Nephron (organoid): Measurements from ENCODE around the gene GRM8.

Experiments
- H3K27ac Mint-ChIP-seq, 3 experiments: 2 replicates each; pipeline ENCODE4 v1.8.0; 2020; ENCODE audit warnings: mixed read lengths in 3 of 3, mild to moderate bottlenecking in 2 of 3, moderate library complexity in 1 of 3
- H3K27me3 Mint-ChIP-seq: 2 replicates; pipeline ENCODE4 v1.8.0; 2021; ENCODE audit warnings: low read depth, mild to moderate bottlenecking, moderate library complexity, mixed read lengths
- H3K36me3 Mint-ChIP-seq: 2 replicates; pipeline ENCODE4 v1.8.0; 2020; ENCODE audit warnings: low read depth, mixed read lengths
- H3K4me1 Mint-ChIP-seq: 2 replicates; pipeline ENCODE4 v1.8.0; 2020; ENCODE audit warnings: mixed read lengths
- H3K4me3 Mint-ChIP-seq, 3 experiments: 2 replicates each; pipeline ENCODE4 v1.8.0; 2020; ENCODE audit warnings: mild to moderate bottlenecking in 3 of 3, mixed read lengths in 3 of 3, moderate library complexity in 2 of 3
- H3K9me3 Mint-ChIP-seq: 2 replicates; pipeline ENCODE4 v1.8.0; 2020; ENCODE audit warnings: mixed read lengths
- TF ChIP-seq, protein P1 (sequence below), 3 experiments: fragments of 200-600 bp; sonication (generic); IDR thresholded peaks; one replicate each; pipeline ENCODE4 v1.5.0; 2021; ENCODE audit warnings: antibody characterized with exemption in 3 of 3; ENCODE audit not compliant: unreplicated experiment in 3 of 3

The GRM8 gene

DNA sequence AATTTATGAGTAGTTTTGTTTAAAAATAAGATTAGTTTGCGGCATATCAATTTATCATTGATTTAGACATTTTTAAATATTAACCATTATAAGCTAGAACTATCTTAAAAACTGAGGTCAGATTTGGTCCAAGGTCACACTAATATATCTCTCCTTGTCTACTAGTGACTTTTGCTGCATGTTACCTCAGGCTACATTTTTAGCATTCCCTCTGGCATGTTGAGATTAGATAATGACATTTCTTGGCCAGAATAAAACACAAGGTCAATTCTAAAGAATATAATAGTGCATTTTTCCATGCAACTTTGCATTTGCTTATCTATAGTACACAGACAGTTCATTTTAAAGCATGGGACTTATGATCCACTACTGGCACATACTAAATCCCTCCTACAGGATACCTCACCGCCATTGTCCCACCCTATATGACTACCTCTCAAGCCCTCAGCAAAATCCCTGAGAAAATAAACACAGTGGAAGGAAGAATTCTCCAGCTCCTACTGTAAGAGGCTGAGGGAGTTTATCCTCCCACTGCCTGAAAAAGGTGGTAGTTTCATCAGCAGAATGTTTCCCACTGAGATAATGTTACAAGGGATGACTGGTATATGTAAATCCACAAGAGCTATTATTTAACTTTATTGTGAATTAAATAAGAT, 816.4 kb downstream of the GRM8 start:
- Mint-ChIP-seq H3K27me3 (no peaks in the 10 kb centered on the region), H3K9me3 (no peaks in the 10 kb centered on the region), H3K4me3 (no peak overlapping the region), H3K36me3 (no peaks in the 10 kb centered on the region), H3K27ac (peak overlapping the region; percentile 22 to 89 (median 33)), H3K4me1 (no peaks in the 10 kb centered on the region)
- TF ChIP-seq, protein P1, sequence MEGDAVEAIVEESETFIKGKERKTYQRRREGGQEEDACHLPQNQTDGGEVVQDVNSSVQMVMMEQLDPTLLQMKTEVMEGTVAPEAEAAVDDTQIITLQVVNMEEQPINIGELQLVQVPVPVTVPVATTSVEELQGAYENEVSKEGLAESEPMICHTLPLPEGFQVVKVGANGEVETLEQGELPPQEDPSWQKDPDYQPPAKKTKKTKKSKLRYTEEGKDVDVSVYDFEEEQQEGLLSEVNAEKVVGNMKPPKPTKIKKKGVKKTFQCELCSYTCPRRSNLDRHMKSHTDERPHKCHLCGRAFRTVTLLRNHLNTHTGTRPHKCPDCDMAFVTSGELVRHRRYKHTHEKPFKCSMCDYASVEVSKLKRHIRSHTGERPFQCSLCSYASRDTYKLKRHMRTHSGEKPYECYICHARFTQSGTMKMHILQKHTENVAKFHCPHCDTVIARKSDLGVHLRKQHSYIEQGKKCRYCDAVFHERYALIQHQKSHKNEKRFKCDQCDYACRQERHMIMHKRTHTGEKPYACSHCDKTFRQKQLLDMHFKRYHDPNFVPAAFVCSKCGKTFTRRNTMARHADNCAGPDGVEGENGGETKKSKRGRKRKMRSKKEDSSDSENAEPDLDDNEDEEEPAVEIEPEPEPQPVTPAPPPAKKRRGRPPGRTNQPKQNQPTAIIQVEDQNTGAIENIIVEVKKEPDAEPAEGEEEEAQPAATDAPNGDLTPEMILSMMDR (IDR thresholded peaks at IDR 0.05; ENCODE audit: unreplicated experiment in 3 of 3) = no peak

DNA sequence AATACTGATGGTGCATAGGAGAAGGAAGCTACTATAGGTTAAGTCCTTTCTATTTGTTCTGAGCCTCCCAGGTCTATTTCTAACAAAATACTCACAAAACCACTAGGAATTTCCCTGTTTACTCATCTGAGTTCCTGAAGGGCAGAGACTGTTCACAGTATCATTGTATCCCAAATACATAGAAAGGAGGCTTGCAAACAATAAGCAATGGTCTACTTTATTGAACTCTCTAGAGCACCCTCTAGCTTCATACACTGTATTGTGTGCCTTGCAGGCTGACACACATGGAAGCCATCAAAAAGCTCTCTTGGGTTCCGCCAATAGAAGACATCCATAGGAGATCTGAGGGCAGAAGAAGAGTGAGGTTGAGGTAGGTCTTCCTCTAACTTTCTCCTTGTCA, 826.1 kb downstream of the GRM8 start:
- Mint-ChIP-seq H3K27ac (no peak overlapping the region), H3K4me1 (no peaks in the 10 kb centered on the region), H3K4me3 (no peak overlapping the region), H3K27me3 (no peaks in the 10 kb centered on the region), H3K36me3 (no peaks in the 10 kb centered on the region), H3K9me3 (no peaks in the 10 kb centered on the region)
- TF ChIP-seq, protein P1 (IDR thresholded peaks at IDR 0.05; ENCODE audit: unreplicated experiment in 3 of 3) = no peak

GRCh38 chr7:126424985-126425384, 827.8 kb downstream of the GRM8 start:
- Mint-ChIP-seq H3K9me3 (no peaks in the 10 kb centered on the region), H3K27me3 (no peaks in the 10 kb centered on the region), H3K27ac (no peak overlapping the region), H3K36me3 (no peaks in the 10 kb centered on the region), H3K4me1 (no peaks in the 10 kb centered on the region), H3K4me3 (no peak overlapping the region)
- TF ChIP-seq, protein P1 (IDR thresholded peaks at IDR 0.05; ENCODE audit: unreplicated experiment in 3 of 3) = no peak

GRCh38 chr7:126419047-126419446, 833.7 kb downstream of the GRM8 start:
- Mint-ChIP-seq H3K4me1 (no peaks in the 10 kb centered on the region), H3K27ac (no peak overlapping the region), H3K4me3 (no peak overlapping the region), H3K9me3 (no peaks in the 10 kb centered on the region), H3K27me3 (no peaks in the 10 kb centered on the region), H3K36me3 (no peaks in the 10 kb centered on the region)
- TF ChIP-seq, protein P1 (IDR thresholded peaks at IDR 0.05; ENCODE audit: unreplicated experiment in 3 of 3) = no peak

GRCh38 chr7:126411821-126412383, 840.8 kb downstream of the GRM8 start:
- Mint-ChIP-seq H3K27me3 (no peaks in the 10 kb centered on the region), H3K36me3 (no peaks in the 10 kb centered on the region), H3K4me1 (no peaks in the 10 kb centered on the region), H3K27ac (no peak overlapping the region), H3K9me3 (no peaks in the 10 kb centered on the region), H3K4me3 (no peak overlapping the region)
- TF ChIP-seq, protein P1 (IDR thresholded peaks at IDR 0.05; ENCODE audit: unreplicated experiment in 3 of 3) = no peak
